ENCODE data around the gene DYNC1I1. TPM values are rescaled to one million over a fixed set of nuclear protein-coding genes. Genes with fewer than 3 reads are reported as not detected.

The DYNC1I1 gene
- total and polyA plus RNA-seq, 2 donors (not counting 3 experiments of a cell fraction or from before 2014, with no cell fraction given): 1.8 to 3.6 TPM

- TF ChIP-seq POLR2A (IDR thresholded peaks at IDR 0.05; ENCODE audit: low read depth, low read length): no peak
- TF ChIP-seq JUN (IDR thresholded peaks at IDR 0.05; ENCODE audit: borderline replicate concordance, insufficient read depth, insufficient read length, low read depth): no peak
- no peak for TF ChIP-seq CTCF (IDR thresholded peaks at IDR 0.05; ENCODE audit: extremely low read depth in 1 of 2, insufficient read depth in 1 of 2, low read depth in 1 of 2, low read length in 2 of 2)
- TF ChIP-seq GATA2 (IDR thresholded peaks at IDR 0.05; ENCODE audit: insufficient read depth, insufficient read length, low read depth, low read length): no peak
- TF ChIP-seq MYC (IDR thresholded peaks at IDR 0.05; ENCODE audit: low read depth, low read length): no peak
- TF ChIP-seq POLR2AphosphoS5 (IDR thresholded peaks at IDR 0.05; ENCODE audit: insufficient read depth, low read depth, low read length): no peak
- TF ChIP-seq EZH2 (IDR thresholded peaks at IDR 0.05; ENCODE audit: borderline replicate concordance, low read depth, low read length, severe bottlenecking): no peak
- no peak for TF ChIP-seq MAX (IDR thresholded peaks at IDR 0.05; ENCODE audit: insufficient read depth, insufficient read length)
- CTCF ChIA-PET: interaction anchor here (0.6 to 4.7 kb wide), 17 partner anchors 9 to 1229 kb away, joined by 3 to 55 read pairs (median 4); partner anchors contain the start of gene DYNC1I1
- DNase-seq (ENCODE audit: low read depth, low spot score) (peak; percentile 89), FAIRE-seq (peak; percentile 86)
- no peaks in the 10 kb centered on the region for H3K9me1 ChIP-seq (replicated peaks; ENCODE audit: control insufficient read depth, extremely low read depth, insufficient read depth, low read length)
- peaks cover 12% of the 10 kb centered on the region for H3K4me1 ChIP-seq (ENCODE audit: control insufficient read depth, extremely low read depth, insufficient read depth, low read length)
- no peaks in the 10 kb centered on the region for H3K79me2 ChIP-seq (ENCODE audit: control insufficient read depth, insufficient read depth, low read length)
- no TSS peak for BruUV-seq (replicated peaks)
- no peak overlapping the region for H2AFZ ChIP-seq (ENCODE audit: low read depth, low read length)
- peak overlapping the region; percentile 24 for H3K9ac ChIP-seq (replicated peaks; ENCODE audit: extremely low read depth, insufficient read depth, low read length)
- no peaks in the 10 kb centered on the region for H4K20me1 ChIP-seq (replicated peaks; ENCODE audit: control insufficient read depth, extremely low read depth, insufficient read depth, low read length)
- peak overlapping the region; percentile 43 for H3K4me2 ChIP-seq (ENCODE audit: insufficient read depth, low read length)
- no peaks in the 10 kb centered on the region for H3K27me3 ChIP-seq (ENCODE audit: control insufficient read depth in 2 of 2, insufficient read depth in 2 of 2, low read length in 2 of 2)
- H3K27ac ChIP-seq (ENCODE audit: insufficient read depth, low read depth, low read length): peak overlapping the region; percentile 36
- H3K36me3 ChIP-seq (ENCODE audit: control insufficient read depth in 2 of 2, extremely low read depth in 1 of 2, insufficient read depth in 2 of 2, low read length in 2 of 2): no peaks in the 10 kb centered on the region
- H3K4me3 ChIP-seq (replicated peaks in 1 of 3; ENCODE audit: insufficient read depth in 1 of 3, low read depth in 1 of 3, low read length in 3 of 3): peak overlapping the region in 1 of 3 experiments; percentile 2
- dilution Hi-C loops (cut with MboI; ENCODE audit: extremely low pct_ligation_motif_present, low sequenced_read_pairs) (no loop called here), intact Hi-C loops (cut with micrococcal nuclease) (loop anchor here (1.0 to 5.0 kb wide), 3 partner anchors 26 to 88 kb away; partner anchors contain the start of gene DYNC1I1)
- POLR2A ChIA-PET: interaction anchor here (0.9 kb wide), 1 partner anchor 76 kb away, joined by 3 read pairs; no protein-coding TSS in a partner anchor
- H3K9me3 ChIP-seq (replicated peaks; ENCODE audit: control insufficient read depth, insufficient read depth, low read length): no peaks in the 10 kb centered on the region
Measured at GRCh38 chr7:95798401-95798930, 26.1 kb downstream of the DYNC1I1 start.
